ENCODE data around the gene MCUB. TPM values are rescaled to one million over a fixed set of nuclear protein-coding genes. Genes with fewer than 3 reads are reported as not detected.

Gene MCUB
- total RNA-seq, 1 experiment from 2014 or later = 24.1 TPM

DNA sequence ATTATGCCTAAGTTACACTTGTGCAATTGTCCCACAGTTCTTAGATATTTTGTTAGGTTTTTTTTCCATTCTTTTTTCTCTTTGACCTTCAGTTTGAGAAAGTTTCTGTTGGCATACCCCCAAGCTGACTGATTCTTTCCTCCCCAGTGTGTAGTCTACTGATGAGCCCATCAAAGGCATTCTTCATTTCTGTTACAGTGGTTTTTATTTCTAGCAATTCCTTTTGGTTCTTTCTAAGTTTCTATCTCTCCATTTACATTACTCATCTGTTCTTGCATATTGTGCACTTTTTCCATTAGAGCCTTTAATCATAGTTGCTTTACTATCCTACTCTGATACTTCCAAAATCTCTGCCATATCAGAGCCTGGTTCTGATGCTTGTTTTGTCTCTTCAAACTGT lies 111.3 kb downstream of the MCUB start:
- intact Hi-C loops (cut with micrococcal nuclease; ENCODE audit: unreplicated experiment) (no loop called here), in situ Hi-C loops (cut with HindIII; ENCODE audit: low pct_unique_long_range_greater_than_20kb, low sequenced_read_pairs) (no loop called here)
- Histone ChIP-seq H3K27me3 (ENCODE audit: control insufficient read depth, insufficient read depth, low read length) (no peaks in the 10 kb centered on the region), H3K27ac (ENCODE audit: low read length) (no peak overlapping the region), H3K4me3 (ENCODE audit: low read depth in 2 of 2, low read length in 2 of 2) (no peak overlapping the region), H3K36me3 (ENCODE audit: control insufficient read depth, insufficient read depth, low read length) (no peaks in the 10 kb centered on the region), H3K9me3 (ENCODE audit: control insufficient read depth, insufficient read depth, low read depth, low read length) (no peaks in the 10 kb centered on the region), H3K4me1 (ENCODE audit: control insufficient read depth, insufficient read depth, low read length) (no peaks in the 10 kb centered on the region)
- CTCF ChIA-PET = no interaction called here
- no TSS peak for BruUV-seq (replicated peaks)
- DNase-seq (ENCODE audit: low read depth, low spot score) (no peak), ATAC-seq (no peak)
- TF ChIP-seq, protein P1, sequence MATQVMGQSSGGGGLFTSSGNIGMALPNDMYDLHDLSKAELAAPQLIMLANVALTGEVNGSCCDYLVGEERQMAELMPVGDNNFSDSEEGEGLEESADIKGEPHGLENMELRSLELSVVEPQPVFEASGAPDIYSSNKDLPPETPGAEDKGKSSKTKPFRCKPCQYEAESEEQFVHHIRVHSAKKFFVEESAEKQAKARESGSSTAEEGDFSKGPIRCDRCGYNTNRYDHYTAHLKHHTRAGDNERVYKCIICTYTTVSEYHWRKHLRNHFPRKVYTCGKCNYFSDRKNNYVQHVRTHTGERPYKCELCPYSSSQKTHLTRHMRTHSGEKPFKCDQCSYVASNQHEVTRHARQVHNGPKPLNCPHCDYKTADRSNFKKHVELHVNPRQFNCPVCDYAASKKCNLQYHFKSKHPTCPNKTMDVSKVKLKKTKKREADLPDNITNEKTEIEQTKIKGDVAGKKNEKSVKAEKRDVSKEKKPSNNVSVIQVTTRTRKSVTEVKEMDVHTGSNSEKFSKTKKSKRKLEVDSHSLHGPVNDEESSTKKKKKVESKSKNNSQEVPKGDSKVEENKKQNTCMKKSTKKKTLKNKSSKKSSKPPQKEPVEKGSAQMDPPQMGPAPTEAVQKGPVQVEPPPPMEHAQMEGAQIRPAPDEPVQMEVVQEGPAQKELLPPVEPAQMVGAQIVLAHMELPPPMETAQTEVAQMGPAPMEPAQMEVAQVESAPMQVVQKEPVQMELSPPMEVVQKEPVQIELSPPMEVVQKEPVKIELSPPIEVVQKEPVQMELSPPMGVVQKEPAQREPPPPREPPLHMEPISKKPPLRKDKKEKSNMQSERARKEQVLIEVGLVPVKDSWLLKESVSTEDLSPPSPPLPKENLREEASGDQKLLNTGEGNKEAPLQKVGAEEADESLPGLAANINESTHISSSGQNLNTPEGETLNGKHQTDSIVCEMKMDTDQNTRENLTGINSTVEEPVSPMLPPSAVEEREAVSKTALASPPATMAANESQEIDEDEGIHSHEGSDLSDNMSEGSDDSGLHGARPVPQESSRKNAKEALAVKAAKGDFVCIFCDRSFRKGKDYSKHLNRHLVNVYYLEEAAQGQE (IDR thresholded peaks at IDR 0.05; ENCODE audit: insufficient read depth in 1 of 2, low read depth in 2 of 2, low read length in 1 of 2) = no peak
- POLR2A ChIA-PET = interaction anchor here (0.8 kb wide), 1 partner anchor 10 kb away, joined by 19 read pairs; no protein-coding TSS in a partner anchor

DNA sequence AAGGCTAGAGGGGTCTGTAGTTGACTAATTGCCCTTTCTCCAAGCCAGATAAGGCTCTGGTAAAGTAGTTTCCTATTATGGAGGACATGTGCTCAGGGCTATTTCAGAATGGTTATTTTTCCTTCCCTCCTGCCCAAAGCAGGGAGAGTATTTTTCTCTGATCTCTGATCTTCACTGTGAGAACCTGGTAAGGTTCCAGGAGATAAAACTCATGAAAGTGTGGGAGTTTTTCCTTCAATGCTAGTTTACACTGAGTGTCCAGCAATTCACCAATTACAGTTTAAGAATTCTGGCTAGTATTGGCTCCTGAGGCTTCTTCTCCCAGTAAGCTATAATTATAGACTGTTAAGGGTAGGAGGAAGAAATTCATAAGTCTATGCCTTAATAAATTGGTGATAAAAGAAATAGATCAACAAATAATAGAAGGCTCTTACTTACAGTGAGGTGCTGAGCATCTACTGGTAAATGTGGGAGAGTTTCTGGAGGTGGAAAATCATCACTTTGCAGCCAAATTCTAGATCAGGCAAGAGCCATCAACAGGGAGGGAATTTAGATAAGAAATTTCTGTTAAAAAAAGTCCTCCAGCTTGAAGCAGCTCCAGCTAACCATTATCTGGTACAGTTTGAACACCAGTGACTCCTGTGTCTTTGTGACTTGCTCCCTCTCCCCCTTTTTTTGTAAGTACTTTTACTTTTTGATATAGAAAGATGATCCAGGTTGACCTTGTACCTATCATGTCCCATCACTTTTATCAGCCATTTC lies 112.3 kb downstream of the MCUB start:
- in situ Hi-C loops (cut with HindIII; ENCODE audit: low pct_unique_long_range_greater_than_20kb, low sequenced_read_pairs) (no loop called here), intact Hi-C loops (cut with micrococcal nuclease; ENCODE audit: unreplicated experiment) (no loop called here)
- Histone ChIP-seq H3K36me3 (ENCODE audit: control insufficient read depth, insufficient read depth, low read length) (no peaks in the 10 kb centered on the region), H3K9me3 (ENCODE audit: control insufficient read depth, insufficient read depth, low read depth, low read length) (no peaks in the 10 kb centered on the region), H3K4me3 (ENCODE audit: low read depth in 2 of 2, low read length in 2 of 2) (no peak overlapping the region), H3K27me3 (ENCODE audit: control insufficient read depth, insufficient read depth, low read length) (no peaks in the 10 kb centered on the region), H3K4me1 (ENCODE audit: control insufficient read depth, insufficient read depth, low read length) (no peaks in the 10 kb centered on the region), H3K27ac (ENCODE audit: low read length) (no peak overlapping the region)
- no peak for ATAC-seq
- ChIA-PET POLR2A (interaction anchor here (0.8 kb wide), 1 partner anchor 11 kb away, joined by 19 read pairs; no protein-coding TSS in a partner anchor), CTCF (no interaction called here)
- no peak for DNase-seq (ENCODE audit: low read depth, low spot score)
- TF ChIP-seq TCF7L2 (IDR thresholded peaks at IDR 0.05; ENCODE audit: low read depth, low read length) = no peak
- BruUV-seq (replicated peaks) = no TSS peak

DNA sequence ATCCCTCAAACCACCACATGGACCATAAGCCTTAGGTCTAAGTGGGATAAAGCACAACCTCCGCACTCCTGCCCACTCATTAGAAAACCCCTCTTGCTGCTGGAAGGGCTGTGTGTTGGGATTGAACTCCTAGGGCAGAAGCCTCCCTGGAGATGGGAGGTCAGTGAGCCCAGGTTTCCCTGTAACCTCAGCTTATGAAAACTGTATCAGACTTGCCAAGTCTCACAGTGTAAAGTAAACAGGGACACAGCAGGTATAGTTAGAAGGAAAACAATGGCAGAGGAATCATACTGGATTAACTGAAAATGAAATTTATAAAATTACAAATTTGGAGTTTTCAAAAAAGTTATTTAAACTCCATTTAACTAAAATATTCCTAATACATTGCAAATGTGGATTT lies 113.3 kb downstream of the MCUB start:
- H3K4me3 ChIP-seq (ENCODE audit: low read depth in 2 of 2, low read length in 2 of 2) = no peak overlapping the region
- TF ChIP-seq SIN3A (IDR thresholded peaks at IDR 0.05; ENCODE audit: borderline replicate concordance, insufficient read depth, low read depth, low read length) (no peak), POLR2AphosphoS5 (IDR thresholded peaks at IDR 0.05; ENCODE audit: low read depth, low read length) (no peak), TCF7L2 (IDR thresholded peaks at IDR 0.05; ENCODE audit: low read depth, low read length) (no peak)
- TF ChIP-seq, protein P1 (IDR thresholded peaks at IDR 0.05; ENCODE audit: insufficient read depth in 1 of 2, low read depth in 2 of 2, low read length in 1 of 2) = no peak
- TF ChIP-seq, protein P2, sequence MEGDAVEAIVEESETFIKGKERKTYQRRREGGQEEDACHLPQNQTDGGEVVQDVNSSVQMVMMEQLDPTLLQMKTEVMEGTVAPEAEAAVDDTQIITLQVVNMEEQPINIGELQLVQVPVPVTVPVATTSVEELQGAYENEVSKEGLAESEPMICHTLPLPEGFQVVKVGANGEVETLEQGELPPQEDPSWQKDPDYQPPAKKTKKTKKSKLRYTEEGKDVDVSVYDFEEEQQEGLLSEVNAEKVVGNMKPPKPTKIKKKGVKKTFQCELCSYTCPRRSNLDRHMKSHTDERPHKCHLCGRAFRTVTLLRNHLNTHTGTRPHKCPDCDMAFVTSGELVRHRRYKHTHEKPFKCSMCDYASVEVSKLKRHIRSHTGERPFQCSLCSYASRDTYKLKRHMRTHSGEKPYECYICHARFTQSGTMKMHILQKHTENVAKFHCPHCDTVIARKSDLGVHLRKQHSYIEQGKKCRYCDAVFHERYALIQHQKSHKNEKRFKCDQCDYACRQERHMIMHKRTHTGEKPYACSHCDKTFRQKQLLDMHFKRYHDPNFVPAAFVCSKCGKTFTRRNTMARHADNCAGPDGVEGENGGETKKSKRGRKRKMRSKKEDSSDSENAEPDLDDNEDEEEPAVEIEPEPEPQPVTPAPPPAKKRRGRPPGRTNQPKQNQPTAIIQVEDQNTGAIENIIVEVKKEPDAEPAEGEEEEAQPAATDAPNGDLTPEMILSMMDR (IDR thresholded peaks at IDR 0.05) = no peak
- no peaks in the 10 kb centered on the region for H3K4me1 ChIP-seq (ENCODE audit: control insufficient read depth, insufficient read depth, low read length)
- no peaks in the 10 kb centered on the region for H3K27me3 ChIP-seq (ENCODE audit: control insufficient read depth, insufficient read depth, low read length)
- no peaks in the 10 kb centered on the region for H3K36me3 ChIP-seq (ENCODE audit: control insufficient read depth, insufficient read depth, low read length)
- H3K27ac ChIP-seq (ENCODE audit: low read length) = no peak overlapping the region
- CTCF ChIA-PET = no interaction called here
- BruUV-seq (replicated peaks) = no TSS peak
- no peak for DNase-seq (ENCODE audit: low read depth, low spot score)
- in situ Hi-C loops (cut with HindIII; ENCODE audit: low pct_unique_long_range_greater_than_20kb, low sequenced_read_pairs) (no loop called here), intact Hi-C loops (cut with micrococcal nuclease; ENCODE audit: unreplicated experiment) (no loop called here)
- ATAC-seq = no peak
- H3K9me3 ChIP-seq (ENCODE audit: control insufficient read depth, insufficient read depth, low read depth, low read length) = no peaks in the 10 kb centered on the region
- POLR2A ChIA-PET = no interaction called here
